A549 (cell line): ENCODE data around the gene DNAI4. TPM values are rescaled to one million over a fixed set of nuclear protein-coding genes. Genes with fewer than 3 reads are reported as not detected.

ENCODE experiments used
- ATAC-seq, 2 experiments: fragments of 200-7000 bp in 1 of 2; fragments of >200 bp in 1 of 2; cut with Nextera tagmentation in 1 of 2; cut with Tn5 transposase in 1 of 2; 3 replicates each; pipeline versions ENCODE4 v1.8.0 to v1.9.1; 2018 to 2020; ENCODE audit warnings: mild to moderate bottlenecking in 1 of 2, moderate library complexity in 1 of 2
- CTCF ChIA-PET: fragments of 300-600 bp; sonication (Branson Sonifier 250); formaldehyde crosslinking; extraction: SDS; loops from one replicate; lab custom pipeline; 2021; ENCODE audit warnings: antibody characterized with exemption, inconsistent platforms; lab: Yijun Ruan, JAX
- POLR2A ChIA-PET: fragments of 350-600 bp; formaldehyde crosslinking; extraction: SDS; loops from one replicate; lab custom pipeline; 2021; ENCODE audit warnings: antibody characterized with exemption, inconsistent platforms; lab: Yijun Ruan, JAX
- DNase-seq, 2 experiments: peaks; one replicate each; pipeline versions ENCODE4 v3.0.0 to v3.0.0-alpha.2; 2011 to 2016; ENCODE audit warnings: low read depth in 1 of 2, low spot score in 1 of 2
- FAIRE-seq: peaks from 2 replicates; lab custom pipeline; 2011; peaks lifted over from hg19 to GRCh38; lab: Jason Lieb, UNC
- H3K27ac ChIP-seq, 2 experiments: fragments of >200 bp; sonication (Bioruptor Twin); formaldehyde crosslinking; 3 replicates each; pipeline ENCODE4 v1.5.1; 2016 to 2017
- H3K4me1 ChIP-seq: fragments of >200 bp; sonication (Bioruptor Twin); formaldehyde crosslinking; 3 replicates; pipeline ENCODE4 v1.6.1; 2016
- H3K4me2 ChIP-seq: fragments of >200 bp; sonication (Bioruptor Twin); formaldehyde crosslinking; 3 replicates; pipeline ENCODE4 v1.6.1; 2016
- H3K4me3 ChIP-seq: fragments of >200 bp; sonication (Bioruptor Twin); formaldehyde crosslinking; 3 replicates; pipeline ENCODE4 v1.5.1; 2016
- H3K9me3 ChIP-seq: fragments of >200 bp; sonication (Bioruptor Twin); formaldehyde crosslinking; 3 replicates; pipeline ENCODE4 v1.6.1; 2016
- ATOH8 ChIP-seq: fragments of 250-450 bp; sonication (Bioruptor Pico); IDR thresholded peaks from 2 replicates; pipeline ENCODE4 v1.5.0; 2020; ENCODE audit warnings: low read depth, mild to moderate bottlenecking, moderate library complexity
- CHD2 ChIP-seq: fragments of 150-350 bp; IDR thresholded peaks from 2 replicates; pipeline ENCODE4 v1.6.1; 2014; ENCODE audit warnings: low read length; ENCODE audit not compliant: partially characterized antibody
- ESRRA ChIP-seq: fragments of 150-350 bp; IDR thresholded peaks from 2 replicates; pipeline ENCODE4 v1.6.1; 2014; ENCODE audit warnings: mild to moderate bottlenecking, low read length, borderline replicate concordance
- FOSL2 ChIP-seq, 2 experiments: fragments of 450-650 bp in 1 of 2; fragments of >200 bp in 1 of 2; sonication (Bioruptor Twin) in 1 of 2; formaldehyde crosslinking; IDR thresholded peaks; 2 replicates each; pipeline versions ENCODE4 v1.5.0 to v1.6.1; 2016 to 2020; ENCODE audit warnings: mild to moderate bottlenecking in 1 of 2, moderate library complexity in 1 of 2
- HDAC2 ChIP-seq: fragments of 200-600 bp; sonication (generic); IDR thresholded peaks from 2 replicates; pipeline ENCODE4 v1.6.1; 2016
- HOXA7 ChIP-seq: fragments of 250-450 bp; sonication (Bioruptor Pico); IDR thresholded peaks from 2 replicates; pipeline ENCODE4 v1.5.0; 2020; ENCODE audit warnings: mild to moderate bottlenecking, moderate library complexity
- HOXB5 ChIP-seq: fragments of 250-450 bp; sonication (Bioruptor Pico); IDR thresholded peaks from 2 replicates; pipeline ENCODE4 v1.5.0; 2020; ENCODE audit warnings: mild to moderate bottlenecking, moderate library complexity
- JUNB ChIP-seq: fragments of >200 bp; sonication (Bioruptor Twin); formaldehyde crosslinking; IDR thresholded peaks from 2 replicates; pipeline ENCODE4 v1.6.1; 2016
- KDM1A ChIP-seq: fragments of 200-600 bp; sonication (generic); IDR thresholded peaks from 2 replicates; pipeline ENCODE4 v1.6.1; 2016; ENCODE audit warnings: low read depth, mild to moderate bottlenecking
- MAZ ChIP-seq: fragments of 150-350 bp; IDR thresholded peaks from 2 replicates; pipeline ENCODE4 v1.6.1; 2014; ENCODE audit warnings: antibody characterized with exemption, low read depth, low read length, borderline replicate concordance
- NFE2L2 ChIP-seq: fragments of 150-350 bp; conservative IDR thresholded peaks from 2 replicates; pipeline ENCODE4 v1.6.1; 2014; ENCODE audit warnings: low read length
- NPAS2 ChIP-seq: fragments of 250-450 bp; sonication (Bioruptor Pico); IDR thresholded peaks from 2 replicates; pipeline ENCODE4 v1.8.0; 2022; ENCODE audit warnings: mild to moderate bottlenecking, moderate library complexity, borderline replicate concordance
- POLR2AphosphoS2 ChIP-seq: conservative IDR thresholded peaks from 2 replicates; pipeline ENCODE4 v1.6.1; 2012; ENCODE audit warnings: low read length, improper control_type of control experiment, inconsistent platforms
- RARB ChIP-seq: fragments of 250-450 bp; sonication (Bioruptor Pico); IDR thresholded peaks from 2 replicates; pipeline ENCODE4 v1.8.0; 2021; ENCODE audit warnings: mild to moderate bottlenecking, moderate library complexity
- RNF2 ChIP-seq: fragments of 200-600 bp; sonication (generic); IDR thresholded peaks from 2 replicates; pipeline ENCODE4 v1.6.1; 2016; ENCODE audit warnings: low read depth, mild to moderate bottlenecking, antibody characterized with exemption, moderate library complexity, borderline replicate concordance
- TFCP2L1 ChIP-seq: fragments of 250-450 bp; sonication (Bioruptor Pico); IDR thresholded peaks from 2 replicates; pipeline ENCODE4 v1.5.0; 2021; ENCODE audit warnings: mild to moderate bottlenecking
- TP53 ChIP-seq: fragments of 250-450 bp; sonication (Bioruptor Pico); IDR thresholded peaks from 2 replicates; pipeline ENCODE4 v1.5.0; 2021; ENCODE audit warnings: mild to moderate bottlenecking, moderate library complexity
- USF2 ChIP-seq: fragments of 450-650 bp; IDR thresholded peaks from 2 replicates; pipeline ENCODE4 v1.6.1; 2014; ENCODE audit warnings: antibody characterized with exemption
- ZFP36 ChIP-seq: fragments of 450-650 bp; IDR thresholded peaks from 2 replicates; pipeline ENCODE4 v1.6.1; 2014; ENCODE audit warnings: borderline replicate concordance; ENCODE audit not compliant: partially characterized antibody
- ZNF302 ChIP-seq: fragments of 250-450 bp; sonication (Bioruptor Pico); IDR thresholded peaks from 2 replicates; pipeline ENCODE4 v1.9.0; 2021; ENCODE audit warnings: inconsistent platforms, mild to moderate bottlenecking, moderate library complexity
- whole genome bisulfite sequencing: methylation state at CpG from one replicate; pipeline ENCODE4 v1.1.6; 2017; ENCODE audit errors: missing lambda C conversion rate; 5-methylcytosine and 5-hydroxymethylcytosine counted together
- polyA plus RNA-seq, 4 experiments: library from polyadenylated mRNA; depleted of rRNA in 3 of 4; stranded (reverse); fragments of >200 nt; fragmentation: RNase III in 1 of 4; extraction: RNeasy Plus Mini Kit Qiagen cat#74134 plus additional on column Dnase treatment in 1 of 4; gene quantifications; 2 replicates in 3 of 4; 3 replicates in 1 of 4; pipeline ENCODE4 v1.2.3, GENCODE V29; 2011 to 2017
- TF ChIP-seq, protein P1 (sequence below): fragments of 150-350 bp; IDR thresholded peaks from 2 replicates; pipeline ENCODE4 v1.6.1; 2014; ENCODE audit warnings: low read depth, mild to moderate bottlenecking, low read length
- TF ChIP-seq, protein P2 (sequence below): IDR thresholded peaks from 2 replicates; pipeline ENCODE4 v1.6.1; 2012; ENCODE audit warnings: low read depth, borderline replicate concordance
- TF ChIP-seq, protein P3 (sequence below): fragments of >200 bp; sonication (Bioruptor Twin); formaldehyde crosslinking; IDR thresholded peaks from 3 replicates; pipeline ENCODE4 v1.6.1; 2016

The DNAI4 gene
- polyA plus RNA-seq, 2 of the 4 experiments (the other 2 are of a cell fraction) = 1.3 to 4.7 TPM

DNA sequence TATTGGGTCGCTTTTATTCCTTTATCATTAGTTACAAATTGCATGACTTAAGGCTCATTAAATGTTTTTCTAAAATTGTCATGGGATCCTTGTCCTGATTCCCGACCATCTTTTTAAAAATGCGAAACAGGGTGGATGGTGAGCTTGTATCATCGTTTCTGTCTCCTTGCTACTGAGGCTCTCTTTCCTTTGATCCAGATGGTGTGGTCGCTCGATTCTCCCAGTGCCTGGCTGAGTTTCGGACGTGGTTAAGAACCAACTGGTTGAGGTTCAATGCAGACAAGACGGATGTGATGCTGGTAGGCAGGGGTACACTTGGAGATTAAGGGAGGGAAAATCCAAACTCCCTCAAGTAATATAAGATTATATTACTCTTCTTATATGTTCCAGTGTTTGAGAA, 1.3 kb upstream of the DNAI4 start:
- Histone ChIP-seq H3K4me2 (peak overlapping the region; percentile 95), H3K4me3 (peak overlapping the region; percentile 83), H3K9me3 (no peaks in the 10 kb centered on the region), H3K27ac (peak overlapping the region; percentile 93 to 96), H3K4me1 (peaks cover 42% of the 10 kb centered on the region)
- no peak for TF ChIP-seq NFE2L2
- TF ChIP-seq RARB (CRISPR knock-in tag) = no peak
- no peak for TF ChIP-seq TP53 (CRISPR knock-in tag)
- TF ChIP-seq JUNB = no peak
- TF ChIP-seq, protein P1, sequence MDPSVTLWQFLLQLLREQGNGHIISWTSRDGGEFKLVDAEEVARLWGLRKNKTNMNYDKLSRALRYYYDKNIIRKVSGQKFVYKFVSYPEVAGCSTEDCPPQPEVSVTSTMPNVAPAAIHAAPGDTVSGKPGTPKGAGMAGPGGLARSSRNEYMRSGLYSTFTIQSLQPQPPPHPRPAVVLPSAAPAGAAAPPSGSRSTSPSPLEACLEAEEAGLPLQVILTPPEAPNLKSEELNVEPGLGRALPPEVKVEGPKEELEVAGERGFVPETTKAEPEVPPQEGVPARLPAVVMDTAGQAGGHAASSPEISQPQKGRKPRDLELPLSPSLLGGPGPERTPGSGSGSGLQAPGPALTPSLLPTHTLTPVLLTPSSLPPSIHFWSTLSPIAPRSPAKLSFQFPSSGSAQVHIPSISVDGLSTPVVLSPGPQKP = no peak
- TF ChIP-seq TFCP2L1 = no peak
- no peak for TF ChIP-seq HDAC2
- no peak for TF ChIP-seq ESRRA
- no peak for TF ChIP-seq USF2
- TF ChIP-seq, protein P2, sequence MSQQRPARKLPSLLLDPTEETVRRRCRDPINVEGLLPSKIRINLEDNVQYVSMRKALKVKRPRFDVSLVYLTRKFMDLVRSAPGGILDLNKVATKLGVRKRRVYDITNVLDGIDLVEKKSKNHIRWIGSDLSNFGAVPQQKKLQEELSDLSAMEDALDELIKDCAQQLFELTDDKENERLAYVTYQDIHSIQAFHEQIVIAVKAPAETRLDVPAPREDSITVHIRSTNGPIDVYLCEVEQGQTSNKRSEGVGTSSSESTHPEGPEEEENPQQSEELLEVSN = no peak
- TF ChIP-seq NPAS2 (CRISPR knock-in tag) = no peak
- no peak for TF ChIP-seq CHD2
- no peak for TF ChIP-seq FOSL2 (IDR thresholded peaks at IDR 0.05)
- no peak for TF ChIP-seq FOSL2 (CRISPR knock-in tag; IDR thresholded peaks at IDR 0.05)
- DNase-seq (no peak), ATAC-seq (no peak), FAIRE-seq (no peak)
- 6% methylated on average over 9 of the region's 9 CpGs for WGBS
- CTCF ChIA-PET = interaction anchor here (1.5 to 1.6 kb wide), 2 partner anchors 8 to 160 kb away, joined by 5 read pairs; no protein-coding TSS in a partner anchor
- POLR2A ChIA-PET = interaction anchor here (0.6 kb wide), 1 partner anchor 12 kb away, joined by 3 read pairs; no protein-coding TSS in a partner anchor

DNA sequence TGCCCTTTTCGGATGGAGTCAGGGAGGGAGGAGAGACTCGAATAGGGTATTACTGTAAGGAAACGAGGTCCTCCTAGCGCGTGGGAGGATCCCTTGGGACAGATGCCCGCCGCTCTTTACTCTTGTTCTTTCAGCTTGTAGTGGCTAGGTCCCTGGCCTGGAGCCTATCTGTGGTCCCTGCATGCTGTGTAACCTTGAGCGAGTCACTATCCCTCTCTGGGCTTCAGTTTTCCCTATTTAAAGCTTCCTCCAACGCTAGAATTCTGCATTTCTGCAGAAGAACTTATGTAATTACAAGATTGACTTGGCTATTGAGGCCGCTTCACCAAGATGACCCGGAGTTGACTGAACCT, 878 bp upstream of the DNAI4 start:
- TF ChIP-seq, protein P3, sequence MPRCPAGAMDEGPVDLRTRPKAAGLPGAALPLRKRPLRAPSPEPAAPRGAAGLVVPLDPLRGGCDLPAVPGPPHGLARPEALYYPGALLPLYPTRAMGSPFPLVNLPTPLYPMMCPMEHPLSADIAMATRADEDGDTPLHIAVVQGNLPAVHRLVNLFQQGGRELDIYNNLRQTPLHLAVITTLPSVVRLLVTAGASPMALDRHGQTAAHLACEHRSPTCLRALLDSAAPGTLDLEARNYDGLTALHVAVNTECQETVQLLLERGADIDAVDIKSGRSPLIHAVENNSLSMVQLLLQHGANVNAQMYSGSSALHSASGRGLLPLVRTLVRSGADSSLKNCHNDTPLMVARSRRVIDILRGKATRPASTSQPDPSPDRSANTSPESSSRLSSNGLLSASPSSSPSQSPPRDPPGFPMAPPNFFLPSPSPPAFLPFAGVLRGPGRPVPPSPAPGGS = no peak
- TF ChIP-seq FOSL2 (IDR thresholded peaks at IDR 0.05) (no peak), FOSL2 (CRISPR knock-in tag; IDR thresholded peaks at IDR 0.05) (no peak), POLR2AphosphoS2 (no peak), ATOH8 (CRISPR knock-in tag) (no peak), RNF2 (no peak), HOXA7 (no peak), ZNF302 (no peak), MAZ (no peak), ZFP36 (peak; percentile 74), HOXB5 (CRISPR knock-in tag) (no peak), KDM1A (0 out of 2 replicates have a peak, but pooled peaks have one; percentile 57)
- TF ChIP-seq, protein P1 = no peak
- TF ChIP-seq, protein P2 = no peak
- TF ChIP-seq, all 56 proteins: peak for 2
- no peaks in the 10 kb centered on the region for H3K9me3 ChIP-seq
- H3K27ac ChIP-seq = peak overlapping the region; percentile 93 to 96
- 2% methylated on average over 11 of the region's 11 CpGs for WGBS
- DNase-seq (no peak), ATAC-seq (peak; percentile 17 to 24), FAIRE-seq (no peak)
- H3K4me1 ChIP-seq = peaks cover 42% of the 10 kb centered on the region
- CTCF ChIA-PET = interaction anchor here (1.5 to 1.6 kb wide), 2 partner anchors 9 to 160 kb away, joined by 5 read pairs; no protein-coding TSS in a partner anchor
- POLR2A ChIA-PET = interaction anchor here (0.8 to 2.2 kb wide), 6 partner anchors 8 to 161 kb away, joined by 3 to 12 read pairs (median 6); partner anchors contain the start of gene SLC35D1
- H3K4me2 ChIP-seq = peak overlapping the region; percentile 95
- H3K4me3 ChIP-seq = peak overlapping the region; percentile 83
